NCI-H128 (cell line): ENCODE measurements around the gene SMIM38.

Experiments used
- DNase-seq: peaks from one replicate; lab custom pipeline; 2025; ENCODE audit not compliant: unreplicated experiment; lab: John Stamatoyannopoulos, UW

SMIM38 gene

DNA sequence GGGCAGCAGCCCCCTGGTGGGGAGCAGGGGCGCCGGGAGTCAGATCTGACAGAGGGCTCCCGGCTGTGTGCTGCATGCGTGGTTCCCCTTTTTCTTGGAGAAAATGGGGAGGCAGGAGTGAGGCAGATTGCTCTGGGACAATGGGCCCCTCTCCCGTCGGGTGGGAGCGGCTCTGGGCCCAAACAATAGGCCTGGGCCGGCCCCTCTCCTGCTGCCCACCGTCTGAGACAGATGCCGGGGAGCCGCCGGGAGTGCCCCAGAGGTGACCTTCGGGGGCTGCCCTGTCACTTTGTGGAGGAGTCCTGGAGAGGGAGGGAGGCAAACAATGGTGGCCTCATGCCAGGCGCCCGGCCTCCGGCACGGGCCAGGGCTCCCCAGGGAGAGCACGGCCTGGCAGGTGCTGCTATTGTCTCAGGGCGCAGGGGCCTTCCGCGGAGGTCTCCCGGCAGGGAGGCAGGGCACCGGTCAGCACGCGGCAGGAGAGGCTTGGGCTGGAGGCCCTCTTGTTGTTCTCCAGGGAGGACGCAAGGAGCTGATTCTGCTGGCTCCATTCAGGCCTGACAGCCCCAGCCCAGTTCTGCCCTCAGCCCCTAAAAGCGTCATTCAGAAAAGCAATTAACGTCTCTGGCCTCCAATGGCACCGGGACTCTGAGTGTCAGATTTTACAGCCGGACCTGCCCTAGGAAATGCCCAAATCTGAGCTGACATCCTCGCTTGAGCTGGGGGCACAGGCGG, 44.8 kb downstream of the SMIM38 start:
- DNase-seq: no peak

DNA sequence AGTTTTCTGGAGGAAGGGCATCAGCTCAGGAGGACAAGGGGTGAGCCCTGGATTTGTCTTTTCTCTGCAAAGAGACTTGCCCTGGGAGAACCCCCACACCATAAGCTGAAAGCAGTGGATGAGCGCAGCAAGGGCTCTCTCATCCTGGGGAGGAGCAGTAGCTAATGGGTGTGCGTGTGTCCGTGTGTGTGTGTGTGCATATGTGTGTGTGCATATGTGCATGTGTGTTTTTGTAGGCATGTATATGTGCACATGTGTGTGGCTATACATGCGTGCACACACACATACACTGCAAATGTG, 45.3 kb downstream of the SMIM38 start:
- DNase-seq: no peak

DNA sequence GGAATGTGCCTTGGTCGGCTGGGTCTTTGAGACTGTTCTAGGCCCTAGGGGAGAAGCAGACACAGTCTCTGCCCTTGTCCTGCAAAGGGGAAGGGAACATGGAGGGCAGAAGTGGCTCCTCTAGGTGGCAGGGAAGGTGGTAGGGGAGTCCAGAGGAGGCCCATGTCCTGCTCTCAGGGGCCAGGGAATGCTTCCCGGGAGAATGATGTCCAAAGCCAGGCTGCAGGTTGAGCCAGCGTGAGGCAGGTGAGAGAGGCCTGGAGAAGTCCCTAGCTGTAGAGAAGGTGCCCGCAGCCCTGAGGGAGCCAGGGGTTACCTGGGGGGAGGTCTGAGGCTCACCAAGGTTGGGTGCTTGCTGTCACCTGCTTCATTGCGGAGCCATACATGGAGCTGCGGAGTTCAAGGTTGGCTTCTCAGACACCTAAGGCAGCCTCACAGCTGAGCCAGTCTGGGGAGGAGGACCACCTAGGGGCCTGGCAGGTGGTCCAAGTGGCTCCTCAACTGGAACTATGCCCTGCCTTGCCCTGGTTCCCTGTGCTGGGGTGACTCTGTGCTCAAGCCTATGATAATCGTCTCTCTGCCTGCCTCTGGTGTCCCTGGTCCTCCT, 46.1 kb downstream of the SMIM38 start:
- DNase-seq: no peak

DNA sequence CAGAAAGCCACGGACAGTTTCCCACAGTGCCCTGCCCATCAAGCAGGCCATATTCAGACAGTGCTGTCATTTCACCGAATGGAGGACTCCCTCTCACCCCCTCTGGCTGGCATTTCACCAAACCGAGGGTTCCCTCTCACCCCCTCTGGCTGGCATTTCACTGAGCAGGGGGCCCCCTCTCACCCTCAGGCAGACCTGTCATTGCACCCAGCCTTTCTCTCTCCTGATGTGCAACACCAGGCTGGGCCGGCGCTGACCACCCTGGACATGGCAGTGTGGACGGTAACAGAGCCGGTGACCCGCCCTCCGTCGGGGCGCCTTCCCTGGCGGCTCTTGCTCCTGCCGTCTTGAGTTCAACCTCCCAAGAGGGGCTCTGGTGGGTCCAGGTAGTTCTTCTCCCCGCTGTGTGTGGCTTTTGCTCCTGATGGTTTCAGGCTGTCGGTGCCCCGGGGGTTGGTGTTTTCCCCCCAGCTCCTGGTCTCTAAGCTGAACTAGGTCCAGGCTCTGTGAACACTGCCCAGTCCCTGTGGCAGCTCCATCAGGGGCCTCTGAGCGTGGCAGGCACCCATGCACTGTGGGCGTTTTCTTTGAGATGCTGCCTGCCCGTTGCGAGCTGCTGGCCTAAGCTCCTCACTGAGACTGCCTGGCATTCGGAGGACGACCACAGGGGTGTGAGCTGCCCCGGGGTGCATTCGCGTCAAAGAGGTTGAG, 46.9 kb downstream of the SMIM38 start:
- DNase-seq: no peak

DNA sequence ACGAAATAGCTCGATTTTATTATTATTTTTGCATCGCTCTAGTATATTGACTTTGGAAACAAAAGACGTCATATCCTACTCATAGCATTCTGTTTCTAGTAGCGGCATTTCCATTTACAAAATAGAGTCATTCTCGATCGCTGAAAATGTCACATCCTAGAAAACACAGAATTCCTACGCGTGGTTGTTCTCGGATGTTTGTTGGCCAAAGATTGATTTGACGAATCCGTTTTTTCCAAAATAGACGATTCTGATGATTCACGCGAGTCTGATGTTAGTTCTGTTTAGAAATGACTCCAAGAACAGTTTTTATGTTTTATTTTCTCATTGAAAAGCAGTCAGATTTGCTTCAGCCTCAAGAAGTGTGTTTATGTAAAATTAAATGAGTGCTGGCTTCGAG, 47.6 kb downstream of the SMIM38 start:
- no peak for DNase-seq

DNA sequence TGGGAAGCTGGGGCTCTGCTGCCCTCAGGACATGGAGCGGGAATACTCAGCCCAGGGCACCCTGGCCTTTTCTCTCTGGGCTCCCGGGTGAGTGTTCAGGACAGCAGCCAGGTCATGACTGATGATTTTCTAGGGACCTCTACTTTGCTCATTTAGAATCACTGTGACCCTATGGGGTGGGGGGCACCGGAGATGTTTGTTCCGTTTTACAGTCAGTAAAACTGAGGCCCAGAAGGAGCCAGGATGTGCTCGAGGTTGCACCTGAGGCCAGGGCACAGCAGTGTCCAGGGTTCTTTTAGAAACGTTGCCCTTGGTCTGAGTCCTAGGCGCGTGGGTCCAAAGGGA, 48.1 kb downstream of the SMIM38 start:
- DNase-seq: no peak

DNA sequence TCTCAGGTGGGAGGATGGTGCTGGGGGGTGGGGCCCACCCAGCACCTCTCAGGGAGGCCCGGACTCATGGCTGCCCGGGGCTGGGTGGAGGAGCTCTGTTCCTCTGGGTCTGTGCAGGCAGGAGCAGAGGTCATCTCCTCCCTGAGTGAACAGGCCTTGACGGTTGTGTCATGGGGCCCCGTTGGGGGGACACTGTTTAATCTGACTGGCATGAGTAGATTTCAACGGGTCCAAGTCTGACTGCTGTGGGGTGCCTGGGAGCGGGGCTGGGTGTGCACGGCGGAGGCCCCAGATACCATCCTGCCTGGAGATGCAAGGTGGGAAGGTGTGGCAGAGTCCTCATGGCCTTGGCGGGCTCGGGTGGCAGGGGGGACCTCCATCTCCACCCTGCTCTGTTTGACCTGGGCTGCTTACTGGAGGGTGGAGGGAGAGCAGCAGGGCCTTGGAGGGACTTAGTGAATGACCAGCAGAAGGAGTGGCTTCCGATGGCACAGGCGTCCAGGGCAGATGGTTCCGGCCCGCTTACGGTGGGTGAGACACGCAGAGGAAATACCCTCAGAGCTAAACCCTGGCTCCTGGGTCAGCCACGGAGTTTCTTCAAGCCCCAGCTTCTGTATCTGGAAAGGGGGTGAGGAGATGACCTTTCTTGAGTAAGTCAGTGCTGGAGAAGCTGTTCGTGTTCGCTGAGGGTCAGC, 48.7 kb downstream of the SMIM38 start:
- DNase-seq: no peak

DNA sequence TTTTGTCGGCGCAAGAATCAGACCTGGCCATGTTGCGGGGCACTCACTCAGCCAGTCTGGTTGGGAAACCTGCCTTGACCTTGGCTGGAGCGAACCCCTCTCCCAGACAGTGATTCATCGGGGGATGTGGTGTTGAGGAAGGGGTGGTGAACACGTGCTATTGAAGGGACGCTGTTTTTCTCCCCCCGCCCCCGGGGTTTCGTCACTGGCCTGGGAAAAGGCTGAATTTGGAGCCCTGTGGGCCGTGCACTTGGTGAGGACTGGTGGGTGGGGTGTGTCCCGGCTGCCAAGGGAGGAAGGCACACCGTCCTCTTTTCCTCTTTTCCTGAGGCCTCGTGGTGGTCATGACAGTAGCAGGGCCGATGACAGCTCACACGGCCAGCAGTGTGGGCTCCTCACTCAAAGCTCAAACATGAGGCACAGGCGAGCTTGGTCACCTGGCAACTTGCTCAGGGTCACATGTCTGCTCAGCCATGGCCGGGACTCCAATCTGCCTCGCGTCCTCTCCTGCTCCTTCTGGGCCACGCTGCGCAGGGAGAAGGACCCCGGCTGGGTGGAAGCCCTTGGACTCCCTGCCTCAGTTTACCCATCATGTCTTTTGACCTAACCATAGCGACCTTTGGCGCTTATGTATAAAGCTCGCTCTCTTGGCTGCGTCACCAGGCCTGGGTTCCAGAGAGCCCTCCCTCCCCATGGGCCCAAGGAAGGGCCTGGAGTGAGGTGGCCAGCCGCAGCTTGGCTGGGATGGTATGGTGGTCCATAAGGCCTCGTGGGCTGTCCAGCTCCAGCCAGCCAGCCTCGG, 49.4 kb downstream of the SMIM38 start:
- no peak for DNase-seq
